Naive thymus-derived CD8-positive, alpha-beta T cell (primary cell): ENCODE results near the gene MAGED1. TPM values are rescaled to one million over a fixed set of nuclear protein-coding genes. Genes with fewer than 3 reads are reported as not detected.
"Not testable (repeated sequence)": the region's sequence is repeated elsewhere in the genome, so short reads cannot be mapped to it uniquely, and the experiment has no call there.

Source experiments
- ATAC-seq, 2 donors: fragments of 150-1000 bp; cut with Tn5 transposase in 1 of 2; sonication (Bioruptor Pico), chemical (Tn5 transposase) in 1 of 2; 1 replicate in 1 of 2; 2 replicates in 1 of 2; pipeline ENCODE4 v1.10.0; 2021; ENCODE audit warnings: mild to moderate bottlenecking in 2 of 2, moderate library complexity in 2 of 2
- POLR2A ChIA-PET: fragments of 350-600 bp; sonication (Branson Sonifier 250); formaldehyde crosslinking; loops from one replicate; lab custom pipeline; 2021; ENCODE audit warnings: antibody characterized with exemption; lab: Charles Lee
- DNase-seq, 10 donors: peaks; one replicate each; pipeline versions ENCODE4 v3.0.0 to v3.0.0-alpha.2; 2020 to 2022
- H3K27ac Mint-ChIP-seq, 10 donors: one replicate each; pipeline ENCODE4 v1.8.0; 2020 to 2022; ENCODE audit warnings: mild to moderate bottlenecking in 10 of 10, mixed read lengths in 10 of 10, moderate library complexity in 4 of 10, inconsistent platforms in 1 of 10
- H3K27me3 Mint-ChIP-seq, 5 donors: one replicate each; pipeline ENCODE4 v1.8.0; 2021 to 2022; ENCODE audit warnings: mixed read lengths in 5 of 5
- H3K36me3 Mint-ChIP-seq, 3 donors: one replicate each; pipeline ENCODE4 v1.8.0; 2020 to 2022; ENCODE audit warnings: mixed read lengths in 3 of 3, mild to moderate bottlenecking in 2 of 3, inconsistent platforms in 1 of 3
- H3K4me1 Mint-ChIP-seq, 4 donors: one replicate each; pipeline ENCODE4 v1.8.0; 2021 to 2022; ENCODE audit warnings: mixed read lengths in 4 of 4
- H3K4me3 Mint-ChIP-seq, 10 donors: one replicate each; pipeline ENCODE4 v1.8.0; 2020 to 2022; ENCODE audit warnings: mild to moderate bottlenecking in 10 of 10, mixed read lengths in 10 of 10, moderate library complexity in 6 of 10, inconsistent platforms in 1 of 10
- H3K9me3 Mint-ChIP-seq, 9 donors: one replicate each; pipeline ENCODE4 v1.8.0; 2020 to 2022; ENCODE audit warnings: mixed read lengths in 9 of 9, mild to moderate bottlenecking in 3 of 9, inconsistent platforms in 1 of 9, moderate library complexity in 1 of 9
- polyA plus RNA-seq, 3 donors: library from polyadenylated mRNA; unstranded; fragments of 300-500 nt; fragmentation: Illumina TruSeq; gene quantifications; one replicate each; pipeline ENCODE4 v1.2.3, GENCODE V29; 2021
- total RNA-seq, 8 experiments: library from RNA in 2 of 8; stranded (reverse) in 2 of 8; gene quantifications; one replicate each; pipeline ENCODE4 v1.2.3 and lab custom pipeline; 2021 to 2026

The MAGED1 gene
- total and polyA plus RNA-seq, 5 experiments from 2014 or later = 38.6 to 81.9 (median 48.7) TPM

DNA sequence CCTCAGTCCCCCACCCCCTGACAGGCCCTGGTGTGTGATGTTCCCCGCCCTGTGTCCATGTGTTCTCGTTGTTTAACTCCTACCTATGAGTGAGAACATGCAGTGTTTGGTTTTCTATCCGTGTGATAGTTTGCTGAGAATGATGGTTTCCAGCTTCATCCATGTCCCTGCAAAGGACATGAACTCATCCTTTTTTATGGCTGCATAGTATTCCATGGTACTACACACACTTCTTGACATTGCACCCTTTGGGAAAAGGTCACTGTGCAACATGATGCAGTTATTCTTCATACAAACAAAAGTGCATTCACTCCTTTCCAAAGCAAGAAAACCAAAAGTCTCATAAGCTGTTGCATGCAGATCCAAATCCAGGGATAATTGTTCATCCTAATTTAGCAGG, 11.7 kb downstream of the MAGED1 start:
- H3K27me3 Mint-ChIP-seq, DNase-seq, ATAC-seq, H3K9me3 Mint-ChIP-seq, H3K27ac Mint-ChIP-seq, POLR2A ChIA-PET, H3K4me3 Mint-ChIP-seq: not testable (repeated sequence)
- H3K4me1 Mint-ChIP-seq = peaks cover 5 to 18% (median 9%) of the 10 kb centered on the region in 4 donors
- peaks cover 3 to 24% (median 8%) of the 10 kb centered on the region in 3 donors for H3K36me3 Mint-ChIP-seq

DNA sequence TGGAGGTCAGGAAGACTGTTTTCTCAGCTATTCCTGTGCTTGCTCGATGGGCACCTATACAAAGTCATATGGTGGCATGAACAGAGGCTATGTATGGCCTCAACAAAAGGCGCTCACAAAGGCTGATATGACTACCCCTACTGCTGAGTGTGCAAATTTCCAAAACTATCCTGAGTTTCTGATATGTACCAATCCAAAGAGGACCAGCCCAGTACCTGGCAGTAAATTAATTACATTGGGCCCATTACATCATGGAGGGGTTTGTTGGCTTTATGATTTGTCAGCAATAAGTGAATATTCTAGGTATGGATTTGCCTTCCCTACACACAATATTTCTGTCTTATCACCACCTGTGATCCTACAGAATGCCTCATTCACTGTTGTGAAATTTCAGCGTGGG, 12.3 kb downstream of the MAGED1 start:
- Mint-ChIP-seq H3K4me3 (no peak overlapping the region), H3K27me3 (peaks cover 0 to under 1% (median 0%) of the 10 kb centered on the region in 5 donors), H3K4me1 (peaks cover 5 to 18% (median 9%) of the 10 kb centered on the region in 4 donors), H3K27ac (no peak overlapping the region), H3K9me3 (no peaks in the 10 kb centered on the region), H3K36me3 (peaks cover 3 to 21% (median 8%) of the 10 kb centered on the region in 3 donors)
- DNase-seq (no peak), ATAC-seq (no peak)
- POLR2A ChIA-PET = no interaction called here

DNA sequence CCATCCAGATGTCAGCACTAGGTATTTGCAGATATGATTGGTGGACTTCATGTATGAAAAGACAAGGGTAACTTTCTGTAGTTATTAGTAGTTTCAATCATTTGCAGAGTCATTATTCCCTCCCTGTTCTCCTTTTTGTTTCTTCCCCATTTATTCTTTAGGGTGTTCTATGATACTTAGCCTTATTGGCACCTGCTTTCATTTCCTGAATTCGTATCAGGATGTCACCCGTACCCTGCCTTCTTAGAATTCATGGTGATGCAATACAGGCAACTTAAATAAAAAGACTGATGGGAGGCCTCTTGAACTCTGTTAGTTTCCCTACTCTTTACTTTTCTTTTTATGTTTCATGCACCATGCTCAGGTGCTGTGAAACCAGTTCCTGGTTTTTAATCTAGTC, 24.2 kb downstream of the MAGED1 start:
- Mint-ChIP-seq H3K4me3 (no peak overlapping the region), H3K4me1 (peaks cover 0 to 6% (median 0%) of the 10 kb centered on the region in 4 donors), H3K36me3 (peaks cover 0 to 11% (median 2%) of the 10 kb centered on the region in 3 donors), H3K27ac (no peak overlapping the region), H3K9me3 (peaks cover 0 to 12% (median 0%) of the 10 kb centered on the region in 9 donors), H3K27me3 (peaks cover 0 to 10% (median 6%) of the 10 kb centered on the region in 5 donors)
- DNase-seq = no peak
- POLR2A ChIA-PET = no interaction called here
- no peak for ATAC-seq

DNA sequence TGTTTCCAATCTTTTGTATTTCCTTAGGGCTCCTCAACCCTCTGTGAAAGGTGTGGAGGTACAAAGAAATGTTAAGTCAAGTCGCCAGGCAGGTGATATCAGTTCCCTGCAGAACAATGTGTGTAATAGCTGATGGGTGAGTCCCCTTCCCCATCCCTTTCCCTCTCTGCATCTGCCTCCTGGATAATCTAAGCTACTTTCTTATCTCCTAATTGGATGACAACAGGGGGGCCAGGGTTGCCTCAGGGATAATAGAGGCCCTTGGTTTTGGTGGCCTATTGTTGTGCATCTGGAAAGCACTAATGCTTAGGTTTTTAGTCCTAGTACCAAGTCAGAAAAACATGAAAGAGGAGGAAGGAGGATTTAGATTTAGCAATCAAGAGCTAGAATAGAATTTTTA, 29.1 kb downstream of the MAGED1 start:
- no peak for ATAC-seq
- peaks cover 0 to 4% (median 0%) of the 10 kb centered on the region in 4 donors for H3K4me1 Mint-ChIP-seq
- H3K4me3 Mint-ChIP-seq = no peak overlapping the region
- DNase-seq = no peak
- no peaks in the 10 kb centered on the region for H3K9me3 Mint-ChIP-seq
- no peaks in the 10 kb centered on the region for H3K36me3 Mint-ChIP-seq
- H3K27ac Mint-ChIP-seq = no peak overlapping the region
- POLR2A ChIA-PET = no interaction called here
- H3K27me3 Mint-ChIP-seq = peaks cover 0 to 10% (median 6%) of the 10 kb centered on the region in 5 donors

DNA sequence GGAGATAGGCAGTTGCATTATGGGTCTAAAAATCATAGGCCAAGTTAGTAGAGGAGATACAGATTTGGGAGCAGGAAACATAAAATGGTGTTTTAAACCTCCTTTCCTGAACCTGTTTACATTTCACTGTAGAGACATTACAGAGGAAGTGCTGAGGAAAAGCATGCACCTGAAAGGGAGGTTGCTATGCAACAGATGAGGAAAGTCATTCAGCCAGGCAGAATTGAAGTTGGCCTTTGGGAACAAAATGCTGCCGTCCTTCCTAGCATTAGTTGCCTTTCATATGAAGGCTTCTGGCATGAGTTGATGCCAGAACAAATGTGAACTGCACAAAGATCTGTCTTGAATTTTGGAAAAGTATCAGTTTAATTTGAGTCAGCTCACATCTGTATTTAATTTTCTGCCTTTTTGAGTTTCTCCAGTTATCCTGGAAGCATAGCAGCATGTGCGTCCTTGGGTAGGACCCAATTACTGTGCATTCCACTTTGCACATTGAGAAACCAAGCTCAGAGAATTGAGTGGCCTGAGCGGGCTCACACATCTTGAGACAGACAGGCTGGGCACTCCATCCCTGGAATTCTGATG, 38.2 kb downstream of the MAGED1 start:
- Mint-ChIP-seq H3K9me3 (peaks cover 0 to 5% (median 0%) of the 10 kb centered on the region in 9 donors), H3K36me3 (no peaks in the 10 kb centered on the region), H3K4me1 (no peaks in the 10 kb centered on the region), H3K27ac (peak overlapping the region in 1 of 10 donors; percentile 40), H3K4me3 (no peak overlapping the region), H3K27me3 (peaks cover 0 to 9% (median 3%) of the 10 kb centered on the region in 5 donors)
- no peak for DNase-seq
- ATAC-seq = no peak
- POLR2A ChIA-PET = no interaction called here

Other genes starting within 250 kb of the MAGED1 start
- not detected for gene CENPVL2, start 210.8 kb upstream of the MAGED1 start, total RNA-seq
- not detected for gene CENPVL2, start 210.8 kb upstream of the MAGED1 start, polyA plus RNA-seq
- gene CENPVL1, start 183.1 kb upstream of the MAGED1 start, total RNA-seq = not detected
- gene CENPVL1, start 183.1 kb upstream of the MAGED1 start, polyA plus RNA-seq = not detected
- 10 to 100 TPM; 15.9 to 16.4 TPM for gene GSPT2, start 150.2 kb upstream of the MAGED1 start, total RNA-seq
- 10 to 100 TPM in 1 of 3 donors, 1 to 10 TPM in 2; 9.3 to 10.1 (median 9.7) TPM for gene GSPT2, start 150.2 kb upstream of the MAGED1 start, polyA plus RNA-seq
- gene MAGED4B, start 175.6 kb downstream of the MAGED1 start, total RNA-seq = 1 to 10 TPM; 2.2 to 3.5 TPM
- gene MAGED4B, start 175.6 kb downstream of the MAGED1 start, polyA plus RNA-seq = 1 to 10 TPM; 1.2 to 2.6 (median 2.0) TPM